GM19023 (cell line): ENCODE measurements around the gene CASP5.
A peak's percentile ranks its signal among the peaks of the same experiment; 100 is the strongest.

Experiments
- ATAC-seq: cut with Tn5 transposase; IDR thresholded peaks from one replicate; pipeline ENCODE4 v1.9.1; 2021; ENCODE audit warnings: mild to moderate bottlenecking, moderate library complexity; ENCODE audit not compliant: unreplicated experiment

Gene CASP5

GRCh38 chr11:104968355-104968855 lies 54.6 kb downstream of the CASP5 start, which contains the start of gene CASP4:
Gene CASP4 (minus strand): TSS chr11:104968574. CDS start chr11:104968525, 49 bp downstream.
- peak; percentile 78 for ATAC-seq

- peak; percentile 45 for ATAC-seq
Observed at GRCh38 chr11:104967534-104968354, 55.2 kb downstream of the CASP5 start.

GRCh38 chr11:104965735-104966134 lies 57.2 kb downstream of the CASP5 start:
- ATAC-seq: no peak

- ATAC-seq: no peak
Observed at GRCh38 chr11:104964247-104964646, 58.7 kb downstream of the CASP5 start.

- ATAC-seq: no peak
Observed at GRCh38 chr11:104962852-104963251, 60.1 kb downstream of the CASP5 start.

GRCh38 chr11:104957280-104957679 lies 65.7 kb downstream of the CASP5 start:
- no peak for ATAC-seq

GRCh38 chr11:104956528-104956927 lies 66.4 kb downstream of the CASP5 start:
- ATAC-seq: no peak

- peak; percentile 96 for ATAC-seq
Observed at GRCh38 chr11:104946907-104947306, 76.1 kb downstream of the CASP5 start.
